Non-pigmented ciliary epithelial cell (primary cell): Measurements from ENCODE around the gene UBE2E3.
"Not testable (repeated sequence)": the region's sequence is repeated elsewhere in the genome, so short reads cannot be mapped to it uniquely, and the experiment has no call there.

Source experiments
- DNase-seq: peaks from one replicate; pipeline ENCODE4 v3.0.0-alpha.2; 2010; ENCODE audit warnings: low read depth

Gene UBE2E3

DNA sequence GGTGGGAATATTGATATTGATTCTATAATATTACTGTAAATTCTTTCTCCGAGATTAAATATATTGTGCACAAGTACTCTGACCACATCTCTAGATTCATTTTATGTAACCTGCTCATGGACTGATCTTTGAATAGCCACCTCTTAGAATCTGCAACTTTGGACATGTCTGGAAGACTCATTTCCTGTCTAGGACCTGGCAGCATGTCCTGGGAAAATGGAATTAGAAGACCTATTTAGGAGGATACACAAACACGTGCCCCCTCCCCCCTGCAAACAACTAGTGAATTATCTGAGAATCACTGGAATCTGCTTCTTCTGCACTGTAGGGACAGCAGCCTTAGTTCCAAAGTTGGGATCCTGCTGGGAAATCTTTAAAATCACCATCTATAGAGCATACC, 94.1 kb downstream of the UBE2E3 start:
- DNase-seq = no peak

DNA sequence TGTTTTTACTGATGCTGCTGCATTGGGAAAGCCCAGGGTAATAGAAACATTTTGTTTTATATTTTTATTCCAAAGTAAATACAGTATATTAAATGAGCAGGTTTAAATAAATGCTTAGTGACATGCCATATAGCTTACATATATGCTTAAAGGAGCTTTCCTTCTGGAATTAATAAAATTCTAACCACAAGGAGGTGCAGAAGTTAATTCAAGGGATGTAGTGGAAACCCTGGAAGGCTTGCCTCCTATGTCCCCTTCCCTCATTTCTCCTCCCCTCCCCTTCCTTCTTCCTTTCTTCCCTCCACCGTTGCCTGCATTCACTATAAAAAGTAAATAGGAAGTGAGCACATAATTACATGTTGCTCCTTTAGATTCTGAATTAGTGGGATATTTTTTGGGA, 96.3 kb downstream of the UBE2E3 start:
- DNase-seq = no peak

DNA sequence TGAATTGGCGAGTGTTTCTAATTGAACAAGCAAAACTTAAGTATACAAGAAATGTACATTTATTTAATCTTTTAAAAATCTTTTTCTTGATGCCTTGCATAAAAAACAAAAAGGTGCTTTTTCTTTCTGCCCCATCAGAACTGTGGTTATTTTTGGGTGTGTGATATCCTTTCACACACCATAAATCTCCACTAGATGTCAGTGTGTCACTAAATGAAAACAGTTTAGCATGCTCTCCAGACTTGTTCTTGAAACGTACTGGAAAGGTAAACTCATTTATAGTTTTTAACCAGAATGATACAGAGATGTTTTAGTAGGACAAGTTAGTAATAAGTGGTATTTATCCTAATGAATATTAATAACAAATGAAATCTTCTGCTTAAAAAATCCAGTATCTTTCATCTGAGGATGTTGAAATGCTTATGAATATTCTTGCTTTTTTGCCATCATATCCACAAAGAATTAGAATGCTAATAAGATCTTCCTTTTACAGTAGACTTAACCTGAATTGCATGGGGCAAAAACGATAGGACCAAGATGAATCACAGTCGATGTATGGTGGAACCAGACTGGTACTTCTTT, 96.8 kb downstream of the UBE2E3 start:
- no peak for DNase-seq

DNA sequence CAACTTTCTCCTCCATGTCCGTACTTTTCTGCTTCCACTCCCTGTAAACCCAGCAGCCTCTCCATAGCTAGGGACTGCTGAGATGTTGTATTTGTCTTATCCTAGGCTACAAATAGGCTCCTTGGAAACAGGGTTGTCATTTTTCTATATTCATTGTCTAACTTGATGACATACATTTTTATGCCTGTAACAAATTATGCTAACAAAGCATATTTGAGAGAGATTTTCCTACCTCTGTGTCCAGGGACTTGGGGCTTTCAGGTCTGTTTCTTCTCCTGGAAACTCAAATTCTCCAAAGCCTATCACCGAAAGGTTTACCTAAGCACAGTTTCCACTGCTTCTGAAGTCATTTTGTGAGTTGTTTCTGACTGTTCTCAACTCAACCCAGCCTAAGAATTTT, 102.7 kb downstream of the UBE2E3 start:
- no peak for DNase-seq

DNA sequence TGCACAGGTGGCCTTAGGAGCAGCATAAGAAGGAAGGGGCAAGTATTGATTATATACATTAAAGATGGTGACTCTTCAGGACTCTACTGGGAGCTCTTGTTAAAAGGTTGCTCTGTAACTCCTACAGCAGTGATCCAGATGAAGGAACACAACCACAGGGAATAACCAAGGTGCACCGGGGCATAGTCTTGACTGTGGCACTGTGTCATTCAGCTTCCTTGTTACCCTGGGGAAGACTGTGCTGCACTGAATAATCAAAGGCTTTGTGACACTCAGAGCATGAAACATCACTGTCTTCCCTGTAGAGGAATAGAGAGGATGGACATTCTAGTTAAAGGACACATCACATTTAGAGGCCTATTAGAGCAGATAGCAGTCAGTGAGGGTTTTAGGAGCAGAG, 105.3 kb downstream of the UBE2E3 start:
- DNase-seq = no peak

DNA sequence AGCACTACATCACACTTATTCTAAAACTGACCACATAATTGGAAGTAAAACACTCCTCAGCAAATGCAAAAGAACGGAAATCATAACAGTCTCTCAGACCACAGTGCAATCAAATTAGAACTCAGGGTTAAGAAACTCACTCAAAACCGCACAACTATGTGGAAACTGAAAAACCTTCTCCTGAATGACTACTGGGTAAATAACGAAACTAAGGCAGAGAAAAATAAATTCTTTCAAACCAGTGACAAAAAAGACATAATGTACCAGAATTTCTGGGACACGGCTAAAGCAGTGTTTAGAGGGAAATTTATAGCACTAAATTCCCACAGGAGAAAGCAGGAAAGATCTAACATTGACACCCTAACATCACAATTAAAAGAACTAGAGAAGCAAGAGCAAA, 111.5 kb downstream of the UBE2E3 start:
- not testable (repeated sequence) for DNase-seq

DNA sequence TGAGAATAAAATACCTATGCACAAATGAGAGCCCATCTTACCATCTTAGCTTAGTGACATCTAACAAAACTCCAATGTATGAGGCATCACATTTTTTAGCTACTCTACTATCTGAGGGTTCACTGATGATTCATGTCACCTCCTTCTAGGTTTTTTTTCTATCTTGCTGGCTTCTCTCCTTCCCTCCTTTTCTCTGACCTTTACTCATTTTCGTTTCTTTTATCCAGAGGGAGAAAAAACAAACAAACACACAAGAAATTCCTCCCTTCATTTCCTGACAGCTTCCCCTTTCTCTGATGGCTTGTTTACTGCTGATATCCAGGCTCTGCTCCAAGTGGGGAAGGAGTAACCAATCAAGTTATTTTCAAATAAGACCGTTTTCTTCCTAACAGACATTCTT, 115.1 kb downstream of the UBE2E3 start:
- DNase-seq = no peak

DNA sequence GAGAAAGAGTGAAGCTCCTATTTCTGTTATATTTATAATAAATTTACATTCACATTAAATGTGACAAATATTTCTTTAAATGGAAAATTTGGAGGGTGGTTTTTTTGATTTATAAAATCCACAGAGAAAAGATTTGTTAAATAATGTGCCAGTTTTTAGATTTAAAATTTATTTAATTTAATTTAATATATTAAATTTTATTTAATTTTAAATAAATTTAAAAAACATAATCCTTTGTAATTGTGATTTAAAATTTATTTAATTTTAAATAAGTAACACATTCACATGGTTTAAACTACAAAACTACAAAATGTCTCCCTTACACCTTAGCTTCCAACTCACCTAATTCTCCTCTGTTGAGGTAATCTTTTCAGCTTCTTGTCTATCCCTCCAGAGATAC, 123.3 kb downstream of the UBE2E3 start:
- no peak for DNase-seq

DNA sequence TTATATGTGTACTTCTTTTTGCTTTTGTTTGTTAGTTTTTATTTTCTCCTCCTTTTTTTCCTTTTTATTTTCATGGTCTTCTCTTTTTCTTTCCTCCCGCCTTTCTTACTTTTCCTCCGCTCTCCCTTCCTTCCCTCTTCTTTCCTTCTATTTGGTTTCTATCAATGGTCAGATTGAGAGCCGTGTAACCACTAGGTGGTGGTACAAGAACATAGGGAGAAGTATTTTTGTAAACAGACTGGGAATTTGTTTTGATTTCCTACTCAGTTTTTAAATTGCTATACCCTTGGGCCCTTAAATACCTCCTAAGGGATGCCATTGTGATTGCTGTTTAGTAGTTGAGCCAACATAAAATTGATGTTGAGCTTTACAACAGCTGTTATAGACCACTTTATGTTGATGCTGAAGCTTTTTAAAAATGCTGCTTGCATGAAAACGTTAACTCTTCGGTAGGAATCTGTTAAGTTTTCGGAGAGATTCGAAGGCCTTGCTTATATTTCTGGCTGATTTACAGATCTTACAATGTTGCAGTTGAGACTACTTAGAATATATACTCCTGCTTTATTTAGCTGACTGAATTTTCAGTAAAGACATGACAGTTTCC, 124.2 kb downstream of the UBE2E3 start:
- DNase-seq = no peak

DNA sequence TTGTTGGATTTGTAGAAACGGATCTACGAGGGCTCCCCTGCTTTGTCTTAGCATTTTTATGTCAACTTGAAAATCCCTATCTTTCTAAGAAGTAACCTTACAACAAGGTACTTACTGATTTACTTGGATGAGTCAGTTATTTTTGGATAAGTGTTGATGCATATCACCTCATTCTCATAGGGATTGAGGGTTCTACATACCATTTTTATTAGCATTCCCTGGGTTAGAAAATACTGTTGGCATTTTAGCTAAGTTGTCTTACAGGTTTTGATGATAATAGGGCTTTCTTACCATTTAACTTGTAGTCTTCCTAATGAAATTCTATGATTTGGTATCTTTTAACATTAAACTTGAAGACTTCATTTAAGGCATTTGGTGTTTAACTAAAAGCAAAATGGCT, 125.2 kb downstream of the UBE2E3 start:
- DNase-seq = no peak

DNA sequence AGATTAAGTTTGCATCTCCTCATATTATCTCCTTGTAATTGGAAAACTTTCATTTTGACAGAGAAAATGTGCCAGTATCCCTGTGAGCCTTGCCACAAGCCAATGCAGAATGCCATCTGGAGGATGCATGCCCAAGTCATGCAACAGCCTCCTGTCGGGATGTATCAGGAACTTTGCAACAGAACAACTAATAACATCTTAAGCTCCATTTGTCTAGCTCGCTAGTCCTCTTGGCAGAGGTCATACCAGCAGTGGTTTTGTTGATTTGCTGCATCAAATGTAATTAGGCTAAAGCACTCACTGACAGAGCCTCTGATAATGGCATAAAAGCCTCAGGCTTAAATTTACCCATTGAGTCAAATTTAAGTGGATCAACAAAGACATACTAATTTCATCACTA, 125.8 kb downstream of the UBE2E3 start:
- no peak for DNase-seq

DNA sequence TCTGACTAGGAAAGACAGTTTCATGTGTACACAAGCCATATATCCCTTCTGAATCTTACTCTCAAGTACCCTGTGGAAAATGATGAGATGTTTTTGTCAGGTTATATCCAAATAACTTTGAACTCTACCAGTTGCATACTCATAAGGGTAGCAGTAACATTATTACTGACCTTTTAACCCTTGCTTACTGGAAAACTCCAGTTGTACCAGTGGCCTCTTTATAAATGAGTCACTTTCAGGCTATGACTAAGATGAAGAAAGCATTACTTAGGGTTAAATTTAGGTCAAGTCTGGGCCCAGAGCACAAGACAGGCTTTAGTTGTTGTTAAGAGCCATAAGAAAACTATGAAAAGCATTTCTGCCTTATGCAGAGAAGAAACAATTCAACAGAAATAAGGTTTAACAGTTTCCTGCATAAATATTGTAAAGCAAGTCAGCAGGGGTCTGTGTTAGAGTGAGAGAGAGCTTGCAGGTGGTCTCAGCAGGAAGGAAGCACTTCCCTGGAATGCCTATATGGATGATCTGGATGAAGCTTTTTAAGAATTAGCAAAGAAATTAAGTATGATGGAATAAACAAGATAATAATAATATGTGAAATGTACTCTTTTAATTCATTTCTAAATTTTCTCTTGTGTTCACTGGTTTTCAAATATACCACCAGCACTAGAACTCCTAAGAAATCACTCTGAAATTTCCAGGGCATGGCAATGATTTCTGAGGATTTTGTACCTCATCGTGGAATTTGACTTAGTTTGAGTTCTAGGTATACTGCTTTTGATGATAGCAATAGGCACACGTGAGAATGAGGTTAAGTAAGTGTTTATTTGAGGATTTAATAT, 126.6 kb downstream of the UBE2E3 start:
- peak; percentile 92 for DNase-seq

DNA sequence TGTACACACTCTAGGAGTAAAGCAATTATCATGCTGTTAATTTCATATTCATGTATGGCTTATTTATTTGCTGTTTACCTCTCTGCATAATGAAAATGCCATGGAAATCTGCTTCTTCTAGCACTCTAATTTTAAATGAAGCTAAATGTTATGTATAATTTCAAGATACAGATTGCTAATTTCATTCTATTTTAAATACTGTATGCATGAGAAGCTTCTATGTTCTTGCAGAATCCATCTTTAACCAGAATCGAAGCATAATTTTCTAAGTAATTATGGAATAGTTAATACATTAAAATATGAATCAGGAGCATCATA, 127.2 kb downstream of the UBE2E3 start:
- DNase-seq = no peak

DNA sequence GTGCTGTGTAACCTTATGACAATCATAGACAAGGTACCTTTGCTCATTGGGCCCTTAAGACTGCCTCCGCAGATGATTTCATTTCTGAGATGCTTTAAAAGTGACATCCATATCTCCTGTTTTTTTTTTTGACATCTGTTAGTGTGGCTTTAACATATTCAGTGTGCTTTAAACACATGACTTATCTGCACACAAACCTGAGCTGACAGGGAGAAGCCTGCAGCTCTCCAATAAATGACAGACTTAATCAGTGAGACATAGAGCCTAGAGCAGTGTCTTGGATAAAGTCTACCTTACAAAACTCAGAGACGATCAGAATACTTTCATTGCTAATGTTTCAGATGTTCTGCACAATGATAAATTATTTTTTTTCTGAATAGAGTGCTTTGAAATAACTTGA, 130.7 kb downstream of the UBE2E3 start:
- no peak for DNase-seq

DNA sequence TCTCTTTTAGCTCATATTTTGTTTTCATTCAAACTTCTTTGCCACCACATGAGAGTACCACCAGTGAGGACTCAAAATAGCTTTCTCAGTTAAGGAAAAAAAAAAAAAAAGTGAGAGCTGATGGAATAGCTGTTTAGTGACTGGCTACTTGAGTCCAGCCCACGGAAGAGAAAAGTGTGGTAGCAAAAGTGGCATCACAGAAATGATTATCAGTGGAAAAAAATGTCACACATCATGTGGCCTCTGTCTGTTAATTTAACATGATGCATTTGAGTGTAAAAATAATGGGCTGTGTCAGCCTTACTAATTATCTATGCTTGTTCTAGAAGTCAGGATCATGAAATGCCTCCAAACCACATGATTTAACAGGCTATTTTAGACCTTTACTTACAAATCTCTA, 132.5 kb downstream of the UBE2E3 start:
- DNase-seq = no peak
